H1 (cell line): ENCODE measurements around the gene UTP3. TPM values are rescaled to one million over a fixed set of nuclear protein-coding genes. Genes with fewer than 3 reads are reported as not detected.

ENCODE experiments used
- CBX8 ChIP-seq: fragments of 300-800, 300-1000 bp; sonication (generic); IDR thresholded peaks from 2 replicates; pipeline ENCODE4 v1.7.1; 2016; ENCODE audit warnings: low read depth, low read length, borderline replicate concordance
- SAP30 ChIP-seq: fragments of 300-600 bp; sonication (generic); IDR thresholded peaks from 2 replicates; pipeline ENCODE4 v1.7.1; 2012; ENCODE audit warnings: low read length, moderate library complexity, mild to moderate bottlenecking, inconsistent platforms; ENCODE audit not compliant: insufficient read depth, insufficient replicate concordance
- SIN3A ChIP-seq, 2 experiments: IDR thresholded peaks in 1 of 2; conservative IDR thresholded peaks in 1 of 2; 2 replicates each; pipeline ENCODE4 v1.6.1; 2011 to 2012; ENCODE audit warnings: low read length in 2 of 2, improper control_type of control experiment in 1 of 2, low read depth in 1 of 2, mild to moderate bottlenecking in 1 of 2
- SIRT6 ChIP-seq: IDR thresholded peaks from one replicate; pipeline ENCODE4 v1.7.1; 2012; ENCODE audit warnings: low read length, inconsistent platforms
- TCF12 ChIP-seq: IDR thresholded peaks from 2 replicates; pipeline ENCODE4 v1.6.1; 2011; ENCODE audit warnings: low read depth, mild to moderate bottlenecking, low read length
- polyA plus RNA-seq, 7 experiments: library from polyadenylated mRNA; depleted of rRNA in 3 of 7; stranded (reverse) in 5 of 7; unstranded in 2 of 7; fragments of >200 nt in 5 of 7; fragments of 200-250 nt in 2 of 7; gene quantifications; 1 replicate in 5 of 7; 2 replicates in 1 of 7; 4 replicates in 1 of 7; pipeline versions ENCODE4 v1.2.1 to v1.2.3, GENCODE V29; 2011 to 2013; ENCODE audit warnings: missing spikeins in 2 of 7, mixed read lengths in 2 of 7
- total RNA-seq: library from RNA; stranded (reverse); fragmentation: NEBNext Ultra II Directional; extraction: Animal tissue kit (Norgen Biotek cat#: 25700); gene quantifications from 2 replicates; pipeline ENCODE4 v1.2.1, GENCODE V29; 2021

UTP3 gene
- total and polyA plus RNA-seq, 2 of the 8 experiments (the other 6 are each of a cell fraction or from before 2014, with no cell fraction given): 11.2 to 51.3 TPM

DNA sequence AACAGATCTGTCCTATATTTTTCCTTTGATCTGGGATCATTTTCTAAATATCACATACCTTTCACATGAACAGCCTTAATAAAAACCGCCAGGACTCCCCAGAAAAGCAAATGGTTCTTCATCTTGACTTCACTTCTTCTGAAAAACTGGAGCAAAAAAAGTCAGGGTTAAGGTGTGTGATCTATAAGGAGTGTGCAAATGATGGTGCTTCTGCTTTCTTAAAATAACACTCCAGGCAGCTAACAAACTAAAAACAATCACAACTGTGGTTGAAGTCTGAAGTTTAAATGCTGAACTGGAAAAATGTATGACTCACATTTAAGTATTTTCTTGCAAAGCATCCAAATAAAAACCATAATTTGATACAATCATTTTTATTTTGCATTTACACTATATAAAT, 22.0 kb upstream of the UTP3 start, which contains the start of gene JCHAIN (continued):
- no peak for TF ChIP-seq SIN3A (conservative IDR thresholded peaks at IDR 0.05 in 1 of 2, IDR thresholded peaks at IDR 0.05 in 1 of 2; ENCODE audit: low read depth in 1 of 2, low read length in 2 of 2)
- no peak for TF ChIP-seq CBX8
- TF ChIP-seq SAP30: no peak
- TF ChIP-seq SIRT6: no peak
- no peak for TF ChIP-seq TCF12
